H1 (cell line): Measurements from ENCODE around the gene C22orf39. TPM values are rescaled to one million over a fixed set of nuclear protein-coding genes. Genes with fewer than 3 reads are reported as not detected.

ENCODE experiments used
- CTCF ChIA-PET: fragments of 300-600 bp; sonication (Branson Sonifier 250); formaldehyde crosslinking; loops from one replicate; lab custom pipeline; 2021; ENCODE audit not compliant: partially characterized antibody; lab: Charles Lee
- POLR2A ChIA-PET: fragments of 300-600 bp; sonication (Branson Sonifier 250); formaldehyde crosslinking; loops from one replicate; lab custom pipeline; 2021; ENCODE audit warnings: inconsistent platforms; ENCODE audit not compliant: partially characterized antibody; lab: Charles Lee
- DNase-seq, 2 experiments: peaks; one replicate each; pipeline versions ENCODE4 v3.0.0 to v3.0.0-alpha.2; 2010 to 2022; ENCODE audit warnings: low spot score in 2 of 2, low read depth in 1 of 2, mixed read lengths in 1 of 2
- FAIRE-seq: peaks from 2 replicates; lab custom pipeline; 2011; peaks lifted over from hg19 to GRCh38; lab: Jason Lieb, UNC
- H2AFZ ChIP-seq: 2 replicates; pipeline ENCODE4 v1.8.1; 2012; ENCODE audit warnings: low read length, inconsistent platforms
- H2AK5ac ChIP-seq: 2 replicates; pipeline ENCODE4 v1.6.1; 2013; ENCODE audit warnings: low read depth, low read length
- H2BK120ac ChIP-seq: replicated peaks from 2 replicates; pipeline ENCODE3; 2013; ENCODE audit warnings: low read depth, low read length, inconsistent platforms
- H2BK12ac ChIP-seq: 2 replicates; pipeline ENCODE4 v1.6.1; 2013; ENCODE audit warnings: low read depth, low read length
- H2BK15ac ChIP-seq: 2 replicates; pipeline ENCODE4 v1.6.1; 2013; ENCODE audit warnings: low read length
- H2BK20ac ChIP-seq: 2 replicates; pipeline ENCODE4 v1.6.1; 2013; ENCODE audit warnings: low read length
- H2BK5ac ChIP-seq: 2 replicates; pipeline ENCODE4 v1.6.1; 2013; ENCODE audit warnings: low read depth, low read length
- H3K14ac ChIP-seq: 2 replicates; pipeline ENCODE4 v1.6.1; 2013; ENCODE audit warnings: inconsistent platforms; ENCODE audit not compliant: insufficient read length
- H3K18ac ChIP-seq: 2 replicates; pipeline ENCODE4 v1.6.1; 2013; ENCODE audit warnings: low read length; ENCODE audit errors: extremely low read depth
- H3K23ac ChIP-seq: 2 replicates; pipeline ENCODE4 v1.6.1; 2013; ENCODE audit warnings: inconsistent platforms; ENCODE audit not compliant: insufficient read length
- H3K23me2 ChIP-seq: 2 replicates; pipeline ENCODE4 v1.6.1; 2013; ENCODE audit warnings: low read depth, low read length
- H3K27ac ChIP-seq: 2 replicates; pipeline ENCODE4 v1.6.1; 2011; ENCODE audit warnings: low read depth, low read length, inconsistent platforms
- H3K27me3 ChIP-seq, 4 experiments: replicated peaks in 1 of 4; 1 replicate in 1 of 4; 2 replicates in 3 of 4; pipeline versions ENCODE4 v1.6.1 to v1.8.1; 2011 to 2013; ENCODE audit warnings: low read length in 3 of 4, mild to moderate bottlenecking in 3 of 4, inconsistent platforms in 2 of 4, mixed read lengths in 2 of 4, moderate library complexity in 1 of 4; ENCODE audit not compliant: control insufficient read depth in 3 of 4, insufficient read depth in 3 of 4; ENCODE audit errors: extremely low read depth in 1 of 4
- H3K36me3 ChIP-seq, 4 experiments: 2 replicates each; pipeline versions ENCODE4 v1.6.1 to v1.8.1; 2011 to 2013; ENCODE audit warnings: mild to moderate bottlenecking in 4 of 4, low read length in 3 of 4, moderate library complexity in 2 of 4, control low read depth in 1 of 4, inconsistent platforms in 1 of 4; ENCODE audit not compliant: insufficient read depth in 4 of 4, control insufficient read depth in 2 of 4
- H3K4ac ChIP-seq: replicated peaks from 2 replicates; pipeline ENCODE3; 2013; ENCODE audit warnings: low read length, low read depth, mixed read lengths, inconsistent platforms; ENCODE audit not compliant: insufficient read length
- H3K4me1 ChIP-seq, 4 experiments: replicated peaks in 1 of 4; 1 replicate in 1 of 4; 2 replicates in 3 of 4; pipeline versions ENCODE4 v1.6.1 to v1.8.1; 2011 to 2013; ENCODE audit warnings: low read length in 3 of 4, inconsistent platforms in 2 of 4, mixed read lengths in 1 of 4; ENCODE audit not compliant: insufficient read depth in 4 of 4, control insufficient read depth in 3 of 4
- H3K4me2 ChIP-seq, 2 experiments: 2 replicates each; pipeline versions ENCODE4 v1.6.1 to v1.8.1; 2011 to 2013; ENCODE audit warnings: low read depth in 2 of 2, low read length in 2 of 2, control low read depth in 1 of 2, inconsistent platforms in 1 of 2, mild to moderate bottlenecking in 1 of 2; ENCODE audit not compliant: insufficient read depth in 1 of 2
- H3K4me3 ChIP-seq, 4 experiments: fragments of 200-600, 300-600 bp in 1 of 4; sonication (generic), shearing (Covaris generic), sonication (Bioruptor Twin) in 1 of 4; 2 replicates each; pipeline versions ENCODE4 v1.5.1 to v1.8.1; 2011 to 2016; ENCODE audit warnings: low read length in 4 of 4, low read depth in 3 of 4, control low read depth in 2 of 4, inconsistent platforms in 2 of 4, mild to moderate bottlenecking in 2 of 4, mixed read lengths in 1 of 4, moderate library complexity in 1 of 4; ENCODE audit not compliant: insufficient read depth in 2 of 4; ENCODE audit errors: extremely low read depth in 1 of 4
- H3K56ac ChIP-seq: replicated peaks from 2 replicates; pipeline ENCODE3; 2013; ENCODE audit warnings: low read depth, mild to moderate bottlenecking, mixed read lengths, low read length, inconsistent platforms; ENCODE audit not compliant: insufficient read length
- H3K79me1 ChIP-seq: 2 replicates; pipeline ENCODE4 v1.6.1; 2013; ENCODE audit warnings: low read depth, low read length, control low read depth
- H3K79me2 ChIP-seq, 2 experiments: 2 replicates each; pipeline versions ENCODE4 v1.6.1 to v1.8.1; 2012 to 2013; ENCODE audit warnings: low read length in 2 of 2, mild to moderate bottlenecking in 2 of 2, inconsistent platforms in 1 of 2; ENCODE audit not compliant: insufficient read depth in 2 of 2, control insufficient read depth in 1 of 2
- H3K9ac ChIP-seq, 4 experiments: replicated peaks in 1 of 4; 1 replicate in 1 of 4; 2 replicates in 3 of 4; pipeline versions ENCODE4 v1.6.1 to v1.8.1; 2011 to 2013; ENCODE audit warnings: low read depth in 3 of 4, low read length in 3 of 4, control low read depth in 2 of 4, mild to moderate bottlenecking in 2 of 4, moderate library complexity in 2 of 4, inconsistent platforms in 1 of 4; ENCODE audit errors: extremely low read depth in 1 of 4
- H3K9me3 ChIP-seq, 2 experiments: 2 replicates each; pipeline versions ENCODE4 v1.6.1 to v1.8.1; 2012 to 2013; ENCODE audit warnings: mild to moderate bottlenecking in 2 of 2, moderate library complexity in 2 of 2, control low read depth in 1 of 2, inconsistent platforms in 1 of 2, low read depth in 1 of 2, low read length in 1 of 2, mixed read lengths in 1 of 2; ENCODE audit not compliant: insufficient read depth in 2 of 2
- H4K20me1 ChIP-seq, 2 experiments: replicated peaks in 1 of 2; 2 replicates each; pipeline versions ENCODE3 to v1.8.1; 2011 to 2013; ENCODE audit warnings: inconsistent platforms in 2 of 2, low read length in 2 of 2, mild to moderate bottlenecking in 1 of 2; ENCODE audit not compliant: insufficient read depth in 2 of 2, control insufficient read depth in 1 of 2
- H4K5ac ChIP-seq: 2 replicates; pipeline ENCODE4 v1.6.1; 2013; ENCODE audit warnings: low read length, low read depth, mixed read lengths, inconsistent platforms; ENCODE audit not compliant: insufficient read length
- H4K8ac ChIP-seq: 2 replicates; pipeline ENCODE4 v1.8.0; 2013; ENCODE audit warnings: mild to moderate bottlenecking, moderate library complexity, low read length, inconsistent platforms; ENCODE audit not compliant: insufficient read depth; ENCODE audit errors: extremely low read depth
- H4K91ac ChIP-seq: replicated peaks from 2 replicates; pipeline ENCODE3; 2013; ENCODE audit warnings: low read length, mixed read lengths, inconsistent platforms; ENCODE audit not compliant: insufficient read length
- CBX8 ChIP-seq: fragments of 300-800, 300-1000 bp; sonication (generic); IDR thresholded peaks from 2 replicates; pipeline ENCODE4 v1.7.1; 2016; ENCODE audit warnings: low read depth, low read length, borderline replicate concordance
- POLR2A ChIP-seq, 2 experiments: IDR thresholded peaks; 1 replicate in 1 of 2; 2 replicates in 1 of 2; pipeline ENCODE4 v1.6.1; 2011; ENCODE audit warnings: low read depth in 2 of 2, low read length in 2 of 2, mild to moderate bottlenecking in 2 of 2; ENCODE audit errors: control extremely low read depth in 1 of 2
- WGBS, 2 experiments: shearing (Covaris generic) in 1 of 2; methylation state at CpG; one replicate each; pipeline versions ENCODE4 v1.1.6 to v1.1.7; 2013 to 2015; ENCODE audit warnings: low lambda C conversion rate in 2 of 2, mixed read lengths in 2 of 2, inconsistent platforms in 1 of 2, low coverage in 1 of 2, missing lambda C conversion rate in 1 of 2; ENCODE audit not compliant: insufficient replicate concordance in 2 of 2, insufficient coverage in 1 of 2, insufficient read length in 1 of 2; ENCODE audit errors: extremely low coverage in 1 of 2, missing lambda C conversion rate in 1 of 2; 5-methylcytosine and 5-hydroxymethylcytosine counted together
- polyA plus RNA-seq, 7 experiments: library from polyadenylated mRNA; depleted of rRNA in 3 of 7; stranded (reverse) in 5 of 7; unstranded in 2 of 7; fragments of >200 nt in 5 of 7; fragments of 200-250 nt in 2 of 7; gene quantifications; 1 replicate in 5 of 7; 2 replicates in 1 of 7; 4 replicates in 1 of 7; pipeline versions ENCODE4 v1.2.1 to v1.2.3, GENCODE V29; 2011 to 2013; ENCODE audit warnings: missing spikeins in 2 of 7, mixed read lengths in 2 of 7
- total RNA-seq: library from RNA; stranded (reverse); fragmentation: NEBNext Ultra II Directional; extraction: Animal tissue kit (Norgen Biotek cat#: 25700); gene quantifications from 2 replicates; pipeline ENCODE4 v1.2.1, GENCODE V29; 2021

C22orf39 gene
- total and polyA plus RNA-seq, 2 of the 8 experiments (the other 6 are each of a cell fraction or from before 2014, with no cell fraction given) = 22.7 to 27.7 TPM

- Histone ChIP-seq H3K4me3 (no peak overlapping the region), H3K23me2 (no peaks in the 10 kb centered on the region), H2BK120ac (no peak overlapping the region), H3K4me2 (no peak overlapping the region), H3K36me3 (peaks cover 5 to 19% (median 13%) of the 10 kb centered on the region in 4 experiments; a peak in 7 of 8 replicates), H3K56ac (no peak overlapping the region), H3K4ac (no peak overlapping the region), H2AK5ac (no peak overlapping the region), H3K9me3 (no peaks in the 10 kb centered on the region), H3K79me2 (peaks cover 10 to 67% of the 10 kb centered on the region in 2 experiments), H3K4me1 (no peaks in the 10 kb centered on the region; a peak in 1 of 7 replicates), H4K8ac (no peak overlapping the region), H2AFZ (no peak overlapping the region), H3K27ac (no peak overlapping the region), H4K20me1 (peaks cover 13 to 22% of the 10 kb centered on the region in 2 experiments), H3K23ac (no peak overlapping the region), H3K79me1 (peaks cover 20% of the 10 kb centered on the region), H4K5ac (no peak overlapping the region), H3K9ac (no peak overlapping the region; a peak in 1 of 7 replicates), H3K18ac (0 out of 2 replicates have a peak overlapping the region, but pooled peaks have one; percentile 63), H2BK20ac (no peak overlapping the region), H4K91ac (no peak overlapping the region), H3K27me3 (no peaks in the 10 kb centered on the region), H2BK15ac (no peak overlapping the region), H3K14ac (no peak overlapping the region), H2BK5ac (no peak overlapping the region), H2BK12ac (0 out of 2 replicates have a peak overlapping the region, but pooled peaks have one; percentile 52)
- ChIA-PET POLR2A (interaction anchor here (1.3 to 4.8 kb wide), 3 partner anchors 13 to 19 kb away, joined by 3 to 24 read pairs (median 14); partner anchors contain the start of genes HIRA and MRPL40), CTCF (interaction anchor here (0.5 to 1.2 kb wide), 3 partner anchors 20 to 55 kb away, joined by 3 to 6 read pairs (median 4); no protein-coding TSS in a partner anchor)
- no peak for TF ChIP-seq POLR2A (IDR thresholded peaks at IDR 0.05; ENCODE audit: control extremely low read depth in 1 of 2, low read depth in 2 of 2, low read length in 2 of 2)
- no peak for TF ChIP-seq CBX8
- FAIRE-seq (no peak), DNase-seq (no peak)
- 91% methylated on average over 4 of the region's 4 CpGs; no CpG with 5 or more reads in 1 of the 2 experiments for WGBS, 2 experiments
These were observed 35.0 kb downstream of the C22orf39 start for GRCh38 chr22:19412478-19412877.
